Fibroblast of peridontal ligament (primary cell): Measurements from ENCODE around the gene BAZ1A.

Source experiments
- DNase-seq: peaks from one replicate; pipeline ENCODE4 v3.0.0-alpha.2; 2010; ENCODE audit errors: extremely low read depth

Gene BAZ1A

GRCh38 chr14:34718750-34719304 is 156.3 kb downstream of the BAZ1A start:
- peak; percentile 68 for DNase-seq

- DNase-seq, result no peak
Measured at GRCh38 chr14:34715127-34715863, 159.9 kb downstream of the BAZ1A start.

GRCh38 chr14:34714320-34715126 is 160.6 kb downstream of the BAZ1A start, which contains the start of gene CFL2:
TSS of gene CFL2 (minus strand) at chr14:34714593. CDS start at chr14:34714540, 53 bp downstream.
- DNase-seq, result peak; percentile 59

- DNase-seq, result peak; percentile 82
Measured at GRCh38 chr14:34713681-34714319, 161.4 kb downstream of the BAZ1A start.

- no peak for DNase-seq
Measured at GRCh38 chr14:34713122-34713680, 162.0 kb downstream of the BAZ1A start.

GRCh38 chr14:34711796-34712712 is 163.1 kb downstream of the BAZ1A start:
- DNase-seq, result peak; percentile 42

- DNase-seq, result peak; percentile 92
Measured at GRCh38 chr14:34711169-34711568, 164.0 kb downstream of the BAZ1A start.

GRCh38 chr14:34710744-34711143 is 164.4 kb downstream of the BAZ1A start:
- peak; percentile 68 for DNase-seq

GRCh38 chr14:34710006-34710405 is 165.2 kb downstream of the BAZ1A start:
- DNase-seq, result no peak

GRCh38 chr14:34707722-34708121 is 167.4 kb downstream of the BAZ1A start:
- no peak for DNase-seq
